NB4 (cell line): Measurements from ENCODE around the gene ZNF423.

Experiments used
- DNase-seq: peaks from one replicate; pipeline ENCODE4 v3.0.0; 2010; ENCODE audit warnings: low read depth
- H3K4me3 ChIP-seq: one replicate; pipeline ENCODE4 v1.5.1; 2011; ENCODE audit warnings: mild to moderate bottlenecking, low read depth, low read length, moderate library complexity
- CTCF ChIP-seq: IDR thresholded peaks from one replicate; pipeline ENCODE4 v1.5.1; 2012; ENCODE audit warnings: low read depth, low read length
- MAX ChIP-seq: IDR thresholded peaks from 2 replicates; pipeline ENCODE4 v1.6.1; 2011; ENCODE audit warnings: low read depth, low read length
- MYC ChIP-seq: IDR thresholded peaks from 2 replicates; pipeline ENCODE4 v1.6.1; 2011; ENCODE audit warnings: low read depth, low read length
- POLR2A ChIP-seq: IDR thresholded peaks from 2 replicates; pipeline ENCODE4 v1.6.1; 2011; ENCODE audit warnings: mild to moderate bottlenecking; ENCODE audit not compliant: insufficient read length; ENCODE audit errors: extremely low read depth

Gene ZNF423

GRCh38 chr16:49545243-49545642 lies 310.7 kb downstream of the ZNF423 start:
- no peak for DNase-seq
- H3K4me3 ChIP-seq = no peak overlapping the region
- TF ChIP-seq POLR2A = no peak
- TF ChIP-seq CTCF = no peak
- no peak for TF ChIP-seq MYC

- no peak overlapping the region for H3K4me3 ChIP-seq
- no peak for TF ChIP-seq CTCF
- TF ChIP-seq MAX = no peak
- no peak for TF ChIP-seq POLR2A
- TF ChIP-seq MYC = no peak
- DNase-seq = no peak
Measured at GRCh38 chr16:49544828-49545227, 311.1 kb downstream of the ZNF423 start.

- no peak overlapping the region for H3K4me3 ChIP-seq
- DNase-seq = no peak
- TF ChIP-seq MAX = no peak
- TF ChIP-seq CTCF = no peak
- TF ChIP-seq MYC = no peak
- TF ChIP-seq POLR2A = no peak
Measured at GRCh38 chr16:49543631-49543946, 312.3 kb downstream of the ZNF423 start.

GRCh38 chr16:49542946-49543630 lies 312.8 kb downstream of the ZNF423 start:
- no peak overlapping the region for H3K4me3 ChIP-seq
- DNase-seq = no peak
- no peak for TF ChIP-seq MAX
- TF ChIP-seq CTCF = no peak

GRCh38 chr16:49542391-49542891 lies 313.5 kb downstream of the ZNF423 start:
- no peak for TF ChIP-seq MAX
- TF ChIP-seq CTCF = no peak
- no peak for TF ChIP-seq POLR2A
- TF ChIP-seq MYC = no peak
- no peak for DNase-seq
- H3K4me3 ChIP-seq = no peak overlapping the region

- no peak for DNase-seq
- no peak overlapping the region for H3K4me3 ChIP-seq
- TF ChIP-seq POLR2A = no peak
- TF ChIP-seq MAX = no peak
- no peak for TF ChIP-seq MYC
- no peak for TF ChIP-seq CTCF
Measured at GRCh38 chr16:49540836-49541235, 315.1 kb downstream of the ZNF423 start.
